Subcutaneous abdominal adipose tissue (tissue), 5 donors: ENCODE results near the gene NEFH.
A peak's percentile ranks its signal among the peaks of the same experiment; 100 is the strongest.

Source experiments
- H3K27ac ChIP-seq: one replicate; pipeline ENCODE4 v1.7.0; 2013; ENCODE audit warnings: low read depth, mild to moderate bottlenecking, inconsistent platforms, low read length, moderate library complexity
- H3K27me3 ChIP-seq, 5 donors: one replicate each; pipeline ENCODE4 v1.7.0; 2013; ENCODE audit warnings: low read length in 5 of 5, inconsistent platforms in 1 of 5; ENCODE audit not compliant: control insufficient read depth in 5 of 5, insufficient read depth in 4 of 5
- H3K36me3 ChIP-seq, 5 donors: one replicate each; pipeline ENCODE4 v1.7.0; 2013; ENCODE audit warnings: low read length in 5 of 5; ENCODE audit not compliant: control insufficient read depth in 5 of 5, insufficient read depth in 5 of 5
- H3K4me1 ChIP-seq, 5 donors: one replicate each; pipeline ENCODE4 v1.7.0; 2013; ENCODE audit warnings: low read length in 5 of 5, mild to moderate bottlenecking in 3 of 5, moderate library complexity in 1 of 5; ENCODE audit not compliant: control insufficient read depth in 5 of 5, insufficient read depth in 5 of 5
- H3K4me3 ChIP-seq, 5 donors: one replicate each; pipeline ENCODE4 v1.7.0; 2013; ENCODE audit warnings: low read length in 5 of 5, low read depth in 1 of 5
- H3K9ac ChIP-seq, 5 donors: one replicate each; pipeline ENCODE4 v1.7.0; 2013; ENCODE audit warnings: low read length in 5 of 5, mild to moderate bottlenecking in 4 of 5, moderate library complexity in 3 of 5
- H3K9me3 ChIP-seq, 5 donors: one replicate each; pipeline ENCODE4 v1.7.0; 2013; ENCODE audit warnings: low read length in 5 of 5; ENCODE audit not compliant: control insufficient read depth in 5 of 5
- donor health status: healthy.
- donor health status: healthy.
- donor health status: healthy.
- donor health status: healthy.
- donor health status: healthy.

The NEFH gene

DNA sequence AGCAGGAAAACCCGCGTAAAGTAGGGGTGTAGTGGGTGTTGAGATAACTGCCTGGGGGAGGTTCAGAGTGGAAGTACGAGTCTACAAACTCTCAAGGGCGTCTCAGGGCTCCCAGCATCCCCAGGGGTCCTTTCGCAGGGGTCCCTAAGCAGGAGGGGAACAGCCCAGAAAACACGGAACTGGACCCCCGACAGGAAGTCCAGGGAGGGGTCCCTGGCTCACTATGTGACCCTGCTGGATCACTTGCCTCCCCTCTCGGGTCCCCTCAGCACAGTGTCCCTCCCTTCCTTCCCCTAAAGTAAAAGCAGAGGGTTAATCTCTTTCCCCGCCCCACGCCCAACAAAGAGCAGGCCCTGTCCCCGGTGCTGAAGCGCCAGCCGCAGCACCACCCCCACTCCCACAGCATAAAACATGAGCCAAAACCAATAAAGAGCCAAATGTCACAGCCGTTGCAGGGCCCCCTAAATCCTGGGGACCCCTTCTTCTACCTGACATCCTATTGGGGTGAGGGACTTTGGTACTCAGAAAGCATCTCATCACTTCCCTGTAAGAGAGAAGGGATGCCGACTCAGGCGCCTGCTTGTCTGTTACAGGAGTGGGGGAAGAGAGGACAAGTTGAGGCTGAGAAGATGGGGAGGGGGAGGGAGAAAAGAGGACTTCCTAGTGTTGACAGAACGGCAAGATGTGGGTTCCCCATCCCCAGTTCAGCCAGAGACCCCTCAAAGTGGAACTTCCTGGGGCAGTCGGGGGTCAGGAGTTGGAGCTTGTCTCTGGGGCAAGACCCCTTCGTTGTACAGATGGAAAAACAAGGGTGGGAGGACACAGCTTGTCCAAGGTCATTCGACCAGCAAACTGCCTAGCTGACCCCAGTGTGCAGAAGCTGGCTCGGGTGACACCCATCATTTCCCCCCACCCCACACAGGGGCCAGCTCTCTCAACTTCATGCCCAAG, 1.4 kb upstream of the NEFH start:
- no peak overlapping the region for H3K27ac ChIP-seq
- no peaks in the 10 kb centered on the region for H3K36me3 ChIP-seq
- H3K4me1 ChIP-seq = peaks cover 0 to 44% (median 24%) of the 10 kb centered on the region in 5 donors
- no peak overlapping the region for H3K4me3 ChIP-seq
- H3K9ac ChIP-seq = no peak overlapping the region
- H3K9me3 ChIP-seq = no peaks in the 10 kb centered on the region
- peaks cover 32 to 57% (median 53%) of the 10 kb centered on the region in 5 donors for H3K27me3 ChIP-seq

DNA sequence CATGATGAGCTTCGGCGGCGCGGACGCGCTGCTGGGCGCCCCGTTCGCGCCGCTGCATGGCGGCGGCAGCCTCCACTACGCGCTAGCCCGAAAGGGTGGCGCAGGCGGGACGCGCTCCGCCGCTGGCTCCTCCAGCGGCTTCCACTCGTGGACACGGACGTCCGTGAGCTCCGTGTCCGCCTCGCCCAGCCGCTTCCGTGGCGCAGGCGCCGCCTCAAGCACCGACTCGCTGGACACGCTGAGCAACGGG, 169 bp downstream of the NEFH start:
- no peak overlapping the region for H3K9ac ChIP-seq
- peak overlapping the region in 4 of 5 donors; percentile 17 to 53 (median 42) for H3K4me3 ChIP-seq
- H3K4me1 ChIP-seq = peaks cover 0 to 44% (median 24%) of the 10 kb centered on the region in 5 donors
- H3K36me3 ChIP-seq = no peaks in the 10 kb centered on the region
- H3K9me3 ChIP-seq = no peaks in the 10 kb centered on the region
- no peak overlapping the region for H3K27ac ChIP-seq
- H3K27me3 ChIP-seq = peaks cover 32 to 56% (median 53%) of the 10 kb centered on the region in 5 donors

DNA sequence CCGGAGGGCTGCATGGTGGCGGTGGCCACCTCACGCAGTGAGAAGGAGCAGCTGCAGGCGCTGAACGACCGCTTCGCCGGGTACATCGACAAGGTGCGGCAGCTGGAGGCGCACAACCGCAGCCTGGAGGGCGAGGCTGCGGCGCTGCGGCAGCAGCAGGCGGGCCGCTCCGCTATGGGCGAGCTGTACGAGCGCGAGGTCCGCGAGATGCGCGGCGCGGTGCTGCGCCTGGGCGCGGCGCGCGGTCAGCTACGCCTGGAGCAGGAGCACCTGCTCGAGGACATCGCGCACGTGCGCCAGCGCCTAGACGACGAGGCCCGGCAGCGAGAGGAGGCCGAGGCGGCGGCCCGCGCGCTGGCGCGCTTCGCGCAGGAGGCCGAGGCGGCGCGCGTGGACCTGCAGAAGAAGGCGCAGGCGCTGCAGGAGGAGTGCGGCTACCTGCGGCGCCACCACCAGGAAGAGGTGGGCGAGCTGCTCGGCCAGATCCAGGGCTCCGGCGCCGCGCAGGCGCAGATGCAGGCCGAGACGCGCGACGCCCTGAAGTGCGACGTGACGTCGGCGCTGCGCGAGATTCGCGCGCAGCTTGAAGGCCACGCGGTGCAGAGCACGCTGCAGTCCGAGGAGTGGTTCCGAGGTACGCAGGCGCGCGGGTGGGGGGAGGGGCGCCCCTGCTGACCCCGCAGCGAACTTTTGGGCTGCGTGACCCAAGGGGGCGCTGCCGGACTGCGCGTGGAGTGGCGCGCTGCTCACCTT, 670 bp downstream of the NEFH start:
- H3K27ac ChIP-seq = no peak overlapping the region

DNA sequence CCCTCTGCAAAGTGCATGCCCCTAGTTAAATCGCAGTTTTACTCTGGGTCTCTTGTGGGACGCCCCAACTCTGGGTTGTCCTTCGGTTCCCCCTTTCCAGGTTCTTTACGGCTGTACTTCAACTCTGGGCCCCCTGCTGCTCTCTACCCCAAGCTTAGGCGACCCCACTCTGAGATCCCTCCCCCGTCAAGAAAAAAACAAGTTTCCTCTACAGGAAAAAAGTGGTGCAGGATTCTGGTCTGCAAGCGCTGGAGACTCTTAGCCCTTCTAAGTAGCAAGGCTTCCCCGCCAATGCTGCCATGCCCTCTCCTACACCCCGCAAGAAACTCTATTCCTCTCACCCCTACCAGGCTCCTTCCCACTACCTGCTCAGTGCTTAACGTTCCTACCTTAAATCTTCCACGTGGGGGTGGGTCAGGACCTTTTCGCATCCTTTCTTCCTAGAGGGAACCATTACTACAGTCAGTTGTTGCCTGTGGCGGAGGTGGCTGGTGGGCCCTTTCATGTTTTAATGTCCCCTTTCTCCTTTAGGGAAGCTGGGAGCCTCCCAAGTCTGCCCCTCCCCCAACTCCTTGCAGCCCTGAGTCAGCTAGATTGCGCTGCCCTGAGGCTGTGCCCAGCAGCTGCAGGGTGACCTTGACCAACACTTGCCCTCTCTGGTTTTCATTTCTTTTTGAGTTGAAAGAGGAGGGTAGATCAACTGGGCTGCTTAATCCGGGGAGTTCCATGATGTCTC, 1.4 kb downstream of the NEFH start:
- Histone ChIP-seq H3K27me3 (peaks cover 32 to 54% (median 46%) of the 10 kb centered on the region in 5 donors), H3K4me1 (peaks cover 0 to 44% (median 24%) of the 10 kb centered on the region in 5 donors), H3K27ac (no peak overlapping the region), H3K36me3 (no peaks in the 10 kb centered on the region), H3K9me3 (no peaks in the 10 kb centered on the region), H3K4me3 (peak overlapping the region in 4 of 5 donors; percentile 0 to 53 (median 42)), H3K9ac (no peak overlapping the region)

More for the DNA sequence above, 670 bp downstream of the NEFH start:
- H3K36me3 ChIP-seq = no peaks in the 10 kb centered on the region
- H3K9ac ChIP-seq = no peak overlapping the region
- H3K4me1 ChIP-seq = peaks cover 0 to 44% (median 24%) of the 10 kb centered on the region in 5 donors
- H3K27me3 ChIP-seq = peaks cover 32 to 55% (median 50%) of the 10 kb centered on the region in 5 donors
- H3K4me3 ChIP-seq = peak overlapping the region in 4 of 5 donors; percentile 17 to 53 (median 42)
- no peaks in the 10 kb centered on the region for H3K9me3 ChIP-seq

DNA sequence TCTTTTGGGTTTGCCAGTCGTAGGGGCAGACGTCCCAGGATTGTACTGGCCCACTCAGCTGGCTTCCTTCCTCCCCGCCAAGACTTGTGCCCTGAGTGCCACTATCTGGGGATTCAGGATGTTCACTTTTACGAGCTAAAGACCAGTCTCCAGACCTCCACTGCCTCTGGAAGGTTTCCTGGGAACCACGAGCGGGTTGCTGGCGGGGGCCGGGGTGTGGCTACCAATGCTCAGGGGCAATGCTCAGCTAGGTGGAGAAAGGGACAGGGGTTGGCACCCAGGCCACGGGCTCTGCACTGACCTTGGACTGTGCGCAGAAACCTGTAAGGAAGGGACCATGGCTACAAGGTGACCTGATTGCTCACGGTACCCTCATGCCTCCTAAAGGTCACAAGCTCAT, 2.2 kb downstream of the NEFH start:
- Histone ChIP-seq H3K4me3 (no peak overlapping the region), H3K27ac (no peak overlapping the region), H3K4me1 (peaks cover 0 to 44% (median 24%) of the 10 kb centered on the region in 5 donors), H3K36me3 (no peaks in the 10 kb centered on the region), H3K9me3 (no peaks in the 10 kb centered on the region), H3K27me3 (peaks cover 32 to 50% (median 46%) of the 10 kb centered on the region in 5 donors), H3K9ac (no peak overlapping the region)

DNA sequence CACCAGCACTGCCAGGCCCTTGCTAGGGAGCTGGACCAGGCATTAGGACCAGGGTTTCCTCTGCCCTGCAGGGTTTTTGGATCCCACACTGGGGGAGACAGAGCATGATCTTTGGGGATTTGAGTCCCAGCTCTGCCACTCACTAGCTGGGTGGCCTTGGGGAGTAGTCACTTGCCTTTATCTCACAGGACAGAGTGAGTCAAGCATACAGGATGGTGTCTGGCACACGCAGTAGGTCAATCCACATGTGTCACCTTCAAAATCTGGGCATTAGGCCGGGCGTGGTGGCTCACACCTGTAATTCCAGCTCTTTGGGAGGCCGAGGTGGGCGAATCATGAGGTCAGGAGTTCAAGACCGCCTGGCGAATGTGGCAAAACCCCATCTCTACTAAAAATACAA, 2.7 kb downstream of the NEFH start:
- H3K4me3 ChIP-seq = no peak overlapping the region
- H3K27ac ChIP-seq = no peak overlapping the region
- no peaks in the 10 kb centered on the region for H3K36me3 ChIP-seq
- H3K27me3 ChIP-seq = peaks cover 32 to 46% (median 42%) of the 10 kb centered on the region in 5 donors
- H3K4me1 ChIP-seq = peaks cover 0 to 43% (median 22%) of the 10 kb centered on the region in 5 donors
- H3K9me3 ChIP-seq = no peaks in the 10 kb centered on the region
- H3K9ac ChIP-seq = no peak overlapping the region

DNA sequence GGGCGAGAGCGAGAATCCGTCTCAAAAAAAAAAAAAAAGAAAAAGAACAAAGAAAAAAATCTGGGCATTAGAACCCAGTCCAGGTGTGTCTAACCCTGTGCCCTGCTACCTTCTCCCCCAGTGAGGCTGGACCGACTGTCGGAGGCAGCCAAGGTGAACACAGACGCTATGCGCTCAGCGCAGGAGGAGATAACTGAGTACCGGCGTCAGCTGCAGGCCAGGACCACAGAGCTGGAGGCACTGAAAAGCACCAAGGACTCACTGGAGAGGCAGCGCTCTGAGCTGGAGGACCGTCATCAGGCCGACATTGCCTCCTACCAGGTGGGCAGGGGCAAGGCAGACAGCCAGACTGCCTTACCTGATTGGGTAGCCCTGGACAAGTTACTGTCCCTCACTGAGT, 3.2 kb downstream of the NEFH start:
- Histone ChIP-seq H3K27ac (no peak overlapping the region), H3K9ac (no peak overlapping the region), H3K36me3 (no peaks in the 10 kb centered on the region), H3K9me3 (no peaks in the 10 kb centered on the region), H3K4me3 (no peak overlapping the region), H3K4me1 (peaks cover 0 to 37% (median 22%) of the 10 kb centered on the region in 5 donors), H3K27me3 (peaks cover 31 to 43% (median 39%) of the 10 kb centered on the region in 5 donors)

DNA sequence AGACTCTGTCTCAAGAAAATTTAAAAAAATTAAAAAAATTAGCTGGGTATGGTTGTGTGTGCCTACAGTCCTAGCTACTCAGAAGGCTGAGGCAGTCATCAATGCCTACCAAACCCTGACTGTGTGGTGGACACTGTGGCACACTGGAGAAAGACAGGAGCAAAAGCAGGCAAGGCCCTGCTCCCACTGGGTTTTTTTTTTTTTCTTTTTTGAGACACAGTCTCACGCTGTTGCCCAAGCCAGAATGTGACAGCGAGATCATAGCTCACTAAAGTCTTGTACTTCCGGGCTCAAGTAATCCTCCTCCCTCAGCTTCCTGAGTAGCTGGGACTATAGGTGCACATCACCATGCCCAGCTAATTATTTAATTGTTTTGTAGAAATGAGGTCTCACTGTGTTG, 4.6 kb downstream of the NEFH start:
- H3K9ac ChIP-seq = no peak overlapping the region
- H3K9me3 ChIP-seq = no peaks in the 10 kb centered on the region
- H3K27ac ChIP-seq = no peak overlapping the region
- H3K27me3 ChIP-seq = peaks cover 19 to 31% (median 29%) of the 10 kb centered on the region in 5 donors
- no peak overlapping the region for H3K4me3 ChIP-seq
- H3K36me3 ChIP-seq = no peaks in the 10 kb centered on the region
- peaks cover 0 to 27% (median 21%) of the 10 kb centered on the region in 5 donors for H3K4me1 ChIP-seq

DNA sequence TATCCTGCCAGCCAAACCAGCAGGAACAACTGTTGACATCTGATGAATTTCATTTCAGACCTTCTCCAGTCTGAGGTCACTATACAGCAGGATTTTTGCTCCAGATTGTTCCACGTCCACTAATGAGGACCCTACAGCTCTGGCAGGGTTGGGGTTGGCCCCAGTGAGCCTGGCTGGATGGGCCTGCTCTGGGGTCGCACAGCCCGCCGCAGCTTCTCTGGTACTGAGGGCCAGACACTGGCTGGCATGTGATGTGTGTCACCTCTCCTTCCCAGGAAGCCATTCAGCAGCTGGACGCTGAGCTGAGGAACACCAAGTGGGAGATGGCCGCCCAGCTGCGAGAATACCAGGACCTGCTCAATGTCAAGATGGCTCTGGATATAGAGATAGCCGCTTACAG, 5.4 kb downstream of the NEFH start:
- H3K36me3 ChIP-seq = no peaks in the 10 kb centered on the region
- H3K9ac ChIP-seq = no peak overlapping the region
- no peak overlapping the region for H3K4me3 ChIP-seq
- no peak overlapping the region for H3K27ac ChIP-seq
- peaks cover 11 to 24% (median 21%) of the 10 kb centered on the region in 5 donors for H3K27me3 ChIP-seq
- H3K4me1 ChIP-seq = peaks cover 0 to 19% (median 13%) of the 10 kb centered on the region in 5 donors
- no peaks in the 10 kb centered on the region for H3K9me3 ChIP-seq
